HEK293T (cell line): ENCODE results near the gene DLAT.

Experiments used
- CTBP1 ChIP-seq: fragments of 450-650 bp; IDR thresholded peaks from 2 replicates; pipeline ENCODE4 v1.6.1; 2016; ENCODE audit warnings: borderline replicate concordance
- FOXM1 ChIP-seq: fragments of 450-650 bp; IDR thresholded peaks from 2 replicates; pipeline ENCODE4 v1.6.1; 2017; ENCODE audit warnings: mild to moderate bottlenecking, borderline replicate concordance
- L3MBTL2 ChIP-seq: fragments of 450-650 bp; conservative IDR thresholded peaks from 2 replicates; pipeline ENCODE4 v1.6.1; 2016; ENCODE audit warnings: mild to moderate bottlenecking
- SP1 ChIP-seq: fragments of 450-650 bp; IDR thresholded peaks from 2 replicates; pipeline ENCODE4 v1.6.1; 2017

- TF ChIP-seq SP1 (no peak), FOXM1 (no peak), L3MBTL2 (no peak), CTBP1 (no peak)
Observed at GRCh38 chr11:112029460-112029859, 4.3 kb downstream of the DLAT start.
